Measurements from ENCODE around the gene KCNG3.

Gene KCNG3

GRCh38 chr2:42493468-42494354 lies at the start of gene KCNG3:
Gene KCNG3 (minus strand): TSS chr2:42493982. CDS start chr2:42493501, 481 bp downstream.
- in situ Hi-C loops (cut with HindIII; ENCODE audit: low sequenced_read_pairs), result no loop called here
- TF ChIP-seq, protein P1, sequence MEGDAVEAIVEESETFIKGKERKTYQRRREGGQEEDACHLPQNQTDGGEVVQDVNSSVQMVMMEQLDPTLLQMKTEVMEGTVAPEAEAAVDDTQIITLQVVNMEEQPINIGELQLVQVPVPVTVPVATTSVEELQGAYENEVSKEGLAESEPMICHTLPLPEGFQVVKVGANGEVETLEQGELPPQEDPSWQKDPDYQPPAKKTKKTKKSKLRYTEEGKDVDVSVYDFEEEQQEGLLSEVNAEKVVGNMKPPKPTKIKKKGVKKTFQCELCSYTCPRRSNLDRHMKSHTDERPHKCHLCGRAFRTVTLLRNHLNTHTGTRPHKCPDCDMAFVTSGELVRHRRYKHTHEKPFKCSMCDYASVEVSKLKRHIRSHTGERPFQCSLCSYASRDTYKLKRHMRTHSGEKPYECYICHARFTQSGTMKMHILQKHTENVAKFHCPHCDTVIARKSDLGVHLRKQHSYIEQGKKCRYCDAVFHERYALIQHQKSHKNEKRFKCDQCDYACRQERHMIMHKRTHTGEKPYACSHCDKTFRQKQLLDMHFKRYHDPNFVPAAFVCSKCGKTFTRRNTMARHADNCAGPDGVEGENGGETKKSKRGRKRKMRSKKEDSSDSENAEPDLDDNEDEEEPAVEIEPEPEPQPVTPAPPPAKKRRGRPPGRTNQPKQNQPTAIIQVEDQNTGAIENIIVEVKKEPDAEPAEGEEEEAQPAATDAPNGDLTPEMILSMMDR (IDR thresholded peaks at IDR 0.05; ENCODE audit: low read depth, low read length, missing control alignments), result no peak
- H3K4me3 ChIP-seq (ENCODE audit: low read depth, low read length), result peak within 1 kb of the TSS; percentile 48
- DNase-seq (ENCODE audit: low read depth), result no peak

DNA sequence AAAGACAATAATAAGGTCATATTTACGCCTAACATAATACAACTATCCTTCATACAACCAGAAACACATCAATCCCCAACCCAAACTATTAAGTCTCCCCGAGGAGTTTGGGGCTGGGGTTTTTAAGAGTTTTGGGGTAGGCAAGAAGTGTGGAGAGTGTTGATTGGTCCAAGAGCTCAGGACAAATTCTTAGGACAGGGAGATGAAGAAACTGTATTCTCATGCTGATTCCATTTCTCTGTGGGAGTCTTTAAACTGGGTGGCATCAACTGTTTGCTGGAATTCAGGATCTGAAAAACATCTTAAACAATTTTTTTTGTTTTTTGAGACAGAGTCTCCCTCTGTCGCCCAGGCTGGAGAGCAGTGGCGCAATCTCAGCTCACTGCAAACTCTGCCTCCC lies 49.1 kb upstream of the KCNG3 start:
- in situ Hi-C loops (cut with HindIII; ENCODE audit: low sequenced_read_pairs), result no loop called here
- DNase-seq (ENCODE audit: low read depth), result no peak
- H3K4me3 ChIP-seq (ENCODE audit: low read depth, low read length), result no peak overlapping the region
- TF ChIP-seq, protein P1 (IDR thresholded peaks at IDR 0.05; ENCODE audit: low read depth, low read length, missing control alignments), result no peak

DNA sequence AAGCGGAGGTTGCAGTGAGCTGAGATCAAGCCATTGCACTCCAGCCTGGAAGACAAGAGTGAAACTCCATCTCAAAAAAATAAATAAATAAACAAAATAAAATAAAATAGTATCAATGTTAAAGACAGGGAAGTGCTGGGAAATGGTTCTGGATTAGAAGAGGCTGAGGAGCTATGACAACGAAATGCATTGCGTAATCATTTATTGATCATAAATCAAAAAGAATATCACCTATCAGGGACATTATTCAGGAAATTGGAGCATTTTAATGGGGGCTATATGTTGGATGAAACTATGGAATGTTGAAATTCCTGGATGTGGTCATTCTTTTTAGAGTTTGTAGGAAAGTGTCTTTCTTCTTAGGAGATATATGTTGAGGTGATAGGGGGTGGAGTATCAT lies 43.7 kb upstream of the KCNG3 start:
- DNase-seq (ENCODE audit: low read depth), result no peak
- in situ Hi-C loops (cut with HindIII; ENCODE audit: low sequenced_read_pairs), result no loop called here
- no peak overlapping the region for H3K4me3 ChIP-seq (ENCODE audit: low read depth, low read length)
- TF ChIP-seq, protein P1 (IDR thresholded peaks at IDR 0.05; ENCODE audit: low read depth, low read length, missing control alignments), result no peak

DNA sequence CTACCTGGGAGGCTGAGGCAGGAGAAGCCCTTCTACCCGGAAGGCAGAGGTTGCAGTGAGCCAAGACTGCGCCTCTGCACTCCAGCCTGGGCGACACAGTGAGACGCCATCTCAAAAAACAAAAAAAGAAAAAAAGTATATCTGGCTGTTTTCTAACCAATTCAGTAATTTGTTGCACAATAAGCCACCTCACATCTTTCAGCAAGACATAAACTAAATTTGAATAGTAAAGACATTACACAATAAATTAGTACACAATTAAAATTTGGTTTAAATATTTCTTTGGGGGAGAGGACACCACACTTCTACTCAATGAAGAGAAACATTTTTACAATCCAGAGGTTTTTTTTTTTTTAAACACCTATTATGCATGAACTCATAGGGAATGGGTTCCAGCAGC lies 38.6 kb upstream of the KCNG3 start:
- in situ Hi-C loops (cut with HindIII; ENCODE audit: low sequenced_read_pairs), result no loop called here
- no peak overlapping the region for H3K4me3 ChIP-seq (ENCODE audit: low read depth, low read length)
- TF ChIP-seq, protein P1 (IDR thresholded peaks at IDR 0.05; ENCODE audit: low read depth, low read length, missing control alignments), result no peak
- DNase-seq (ENCODE audit: low read depth), result no peak

DNA sequence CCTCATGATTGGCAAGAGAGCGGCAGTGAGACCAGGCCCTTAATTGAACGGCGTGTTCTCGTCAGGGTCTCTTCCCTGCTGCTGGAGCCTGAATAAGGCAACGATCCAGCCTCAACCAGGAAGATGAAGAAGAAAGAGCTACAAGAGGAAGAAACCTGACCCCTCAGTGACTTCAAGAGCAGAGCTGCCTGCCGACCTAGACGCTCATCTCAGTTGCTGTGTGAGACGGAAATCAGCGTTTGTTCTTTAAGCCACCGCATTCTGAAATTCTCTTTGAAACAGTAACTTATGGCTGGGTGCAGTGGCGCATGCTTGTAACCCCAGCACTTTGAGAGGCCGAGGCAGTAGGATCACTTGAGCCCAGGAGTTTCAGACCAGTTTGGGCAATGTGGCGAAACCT lies 29.6 kb upstream of the KCNG3 start:
- no peak for DNase-seq (ENCODE audit: low read depth)

GRCh38 chr2:42522035-42522434 lies 28.3 kb upstream of the KCNG3 start:
- DNase-seq (ENCODE audit: low read depth), result no peak
- in situ Hi-C loops (cut with HindIII; ENCODE audit: low sequenced_read_pairs), result no loop called here
- TF ChIP-seq, protein P1 (IDR thresholded peaks at IDR 0.05; ENCODE audit: low read depth, low read length, missing control alignments), result no peak
- no peak overlapping the region for H3K4me3 ChIP-seq (ENCODE audit: low read depth, low read length)

More for the DNA sequence above, 29.6 kb upstream of the KCNG3 start:
- in situ Hi-C loops (cut with HindIII; ENCODE audit: low sequenced_read_pairs), result no loop called here
- TF ChIP-seq, protein P1 (IDR thresholded peaks at IDR 0.05; ENCODE audit: low read depth, low read length, missing control alignments), result no peak
- H3K4me3 ChIP-seq (ENCODE audit: low read depth, low read length), result no peak overlapping the region

Data from astrocyte of the cerebellum (primary cell).